MM.1S (cell line): Measurements from ENCODE around the gene UBC.

ENCODE experiments used
- CTCF ChIP-seq: fragments of 300-600 bp; sonication (generic); IDR thresholded peaks from 2 replicates; pipeline ENCODE4 v1.5.1; 2016; ENCODE audit warnings: antibody characterized with exemption, low read length, mixed read lengths
- EZH2 ChIP-seq: fragments of 300-600 bp; sonication (generic); optimal IDR thresholded peaks from 2 replicates; pipeline ENCODE3; 2017; ENCODE audit warnings: low read depth, mild to moderate bottlenecking, antibody characterized with exemption, low read length, mixed read lengths

- TF ChIP-seq CTCF = no peak
- no peak for TF ChIP-seq EZH2
These were observed 11.5 kb downstream of the UBC start for GRCh38 chr12:124902916-124903315.
